ENCODE data around the gene G0S2. TPM values are rescaled to one million over a fixed set of nuclear protein-coding genes. Genes with fewer than 3 reads are reported as not detected.

Gene G0S2, protein sequence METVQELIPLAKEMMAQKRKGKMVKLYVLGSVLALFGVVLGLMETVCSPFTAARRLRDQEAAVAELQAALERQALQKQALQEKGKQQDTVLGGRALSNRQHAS
- 100 to 1,000 TPM in 1 of 2 donors, 1 to 10 TPM in 1; 9.6 to 185 TPM for total RNA-seq
- 100 to 1,000 TPM; 146 to 347 TPM for polyA plus RNA-seq

DNA sequence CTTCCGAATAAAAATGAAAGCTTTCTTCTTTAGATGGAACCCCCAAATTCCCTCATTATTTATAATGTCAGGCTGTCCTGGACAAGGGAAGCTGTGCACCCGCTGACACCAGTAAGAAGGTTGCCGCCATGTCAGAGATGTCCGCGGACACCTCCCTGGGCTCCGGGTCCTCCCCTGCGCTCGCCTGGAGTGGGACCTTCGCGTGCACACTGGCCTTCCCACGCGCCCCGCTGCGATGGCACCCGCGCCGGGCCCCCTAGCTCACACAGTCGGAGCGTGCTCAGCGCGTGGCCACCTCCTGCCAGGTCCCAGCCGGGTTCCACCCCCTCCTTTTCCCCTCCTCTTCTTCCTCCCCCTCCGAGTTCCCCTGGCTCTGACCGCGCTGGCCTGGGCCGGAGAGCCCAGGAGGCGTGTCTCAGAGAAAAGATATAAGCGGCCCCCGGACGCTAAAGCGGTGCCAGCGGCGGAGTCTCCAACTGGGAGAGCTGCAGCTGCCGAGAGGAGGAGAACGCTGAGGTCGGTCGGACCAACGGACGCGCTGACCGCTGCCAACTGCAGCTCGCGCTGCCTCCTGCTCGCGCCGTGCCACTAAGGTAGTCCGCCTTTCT, at the start of gene G0S2:
Gene G0S2 (plus strand): TSS at position 456 of the 608 bp plus-strand sequence. CDS start 273 bp downstream, outside the sequence.
- Histone ChIP-seq H3K27me3 (ENCODE audit: control insufficient read depth in 4 of 4, insufficient read depth in 4 of 4, low read length in 3 of 4) (no peaks in the 10 kb centered on the region), H3K27ac (ENCODE audit: low read depth in 1 of 2, low read length in 2 of 2) (peak within 1 kb of the TSS; percentile 72 to 94), H3K9ac (ENCODE audit: low read depth in 1 of 2, low read length in 2 of 2) (peak within 1 kb of the TSS; percentile 61 to 77), H3K4me1 (ENCODE audit: control insufficient read depth in 4 of 4, insufficient read depth in 4 of 4, low read length in 3 of 4) (peaks cover 11 to 65% (median 32%) of the 10 kb centered on the region in 4 donors), H3K4me3 (ENCODE audit: low read depth in 1 of 3, low read length in 3 of 3) (peak within 1 kb of the TSS; percentile 65 to 82 (median 78)), H3K9me3 (ENCODE audit: control insufficient read depth in 4 of 4, low read length in 3 of 4) (no peaks in the 10 kb centered on the region), H3K36me3 (ENCODE audit: control insufficient read depth in 4 of 4, insufficient read depth in 3 of 4, low read depth in 1 of 4, low read length in 3 of 4) (no peaks in the 10 kb centered on the region)
- peak; percentile 56 for DNase-seq (ENCODE audit: low spot score)
- WGBS: 4% methylated on average over 47 of the region's 47 CpGs
- TF ChIP-seq YY1 (IDR thresholded peaks at IDR 0.05): no peak
- TF ChIP-seq FOXA1 (IDR thresholded peaks at IDR 0.05): peak; percentile 44
- peak in 1 of 2 donors; percentile 41 for TF ChIP-seq JUND (IDR thresholded peaks at IDR 0.05)
- peak; percentile 79 to 90 for TF ChIP-seq EGR1 (IDR thresholded peaks at IDR 0.05; ENCODE audit: low read depth in 2 of 2)
- TF ChIP-seq, protein P1, sequence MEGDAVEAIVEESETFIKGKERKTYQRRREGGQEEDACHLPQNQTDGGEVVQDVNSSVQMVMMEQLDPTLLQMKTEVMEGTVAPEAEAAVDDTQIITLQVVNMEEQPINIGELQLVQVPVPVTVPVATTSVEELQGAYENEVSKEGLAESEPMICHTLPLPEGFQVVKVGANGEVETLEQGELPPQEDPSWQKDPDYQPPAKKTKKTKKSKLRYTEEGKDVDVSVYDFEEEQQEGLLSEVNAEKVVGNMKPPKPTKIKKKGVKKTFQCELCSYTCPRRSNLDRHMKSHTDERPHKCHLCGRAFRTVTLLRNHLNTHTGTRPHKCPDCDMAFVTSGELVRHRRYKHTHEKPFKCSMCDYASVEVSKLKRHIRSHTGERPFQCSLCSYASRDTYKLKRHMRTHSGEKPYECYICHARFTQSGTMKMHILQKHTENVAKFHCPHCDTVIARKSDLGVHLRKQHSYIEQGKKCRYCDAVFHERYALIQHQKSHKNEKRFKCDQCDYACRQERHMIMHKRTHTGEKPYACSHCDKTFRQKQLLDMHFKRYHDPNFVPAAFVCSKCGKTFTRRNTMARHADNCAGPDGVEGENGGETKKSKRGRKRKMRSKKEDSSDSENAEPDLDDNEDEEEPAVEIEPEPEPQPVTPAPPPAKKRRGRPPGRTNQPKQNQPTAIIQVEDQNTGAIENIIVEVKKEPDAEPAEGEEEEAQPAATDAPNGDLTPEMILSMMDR (IDR thresholded peaks at IDR 0.05; ENCODE audit: low read depth, low read length, missing input control): peak; percentile 5
- peak; percentile 73 to 80 for TF ChIP-seq RXRA (IDR thresholded peaks at IDR 0.05)
- no peak for TF ChIP-seq FOXA2 (IDR thresholded peaks at IDR 0.05)
- peak; percentile 40 to 63 for TF ChIP-seq RAD21 (IDR thresholded peaks at IDR 0.05)
- TF ChIP-seq NR2F2 (IDR thresholded peaks at IDR 0.05): peak; percentile 23
- TF ChIP-seq, protein P2, sequence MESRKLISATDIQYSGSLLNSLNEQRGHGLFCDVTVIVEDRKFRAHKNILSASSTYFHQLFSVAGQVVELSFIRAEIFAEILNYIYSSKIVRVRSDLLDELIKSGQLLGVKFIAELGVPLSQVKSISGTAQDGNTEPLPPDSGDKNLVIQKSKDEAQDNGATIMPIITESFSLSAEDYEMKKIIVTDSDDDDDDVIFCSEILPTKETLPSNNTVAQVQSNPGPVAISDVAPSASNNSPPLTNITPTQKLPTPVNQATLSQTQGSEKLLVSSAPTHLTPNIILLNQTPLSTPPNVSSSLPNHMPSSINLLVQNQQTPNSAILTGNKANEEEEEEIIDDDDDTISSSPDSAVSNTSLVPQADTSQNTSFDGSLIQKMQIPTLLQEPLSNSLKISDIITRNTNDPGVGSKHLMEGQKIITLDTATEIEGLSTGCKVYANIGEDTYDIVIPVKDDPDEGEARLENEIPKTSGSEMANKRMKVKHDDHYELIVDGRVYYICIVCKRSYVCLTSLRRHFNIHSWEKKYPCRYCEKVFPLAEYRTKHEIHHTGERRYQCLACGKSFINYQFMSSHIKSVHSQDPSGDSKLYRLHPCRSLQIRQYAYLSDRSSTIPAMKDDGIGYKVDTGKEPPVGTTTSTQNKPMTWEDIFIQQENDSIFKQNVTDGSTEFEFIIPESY (IDR thresholded peaks at IDR 0.05): peak; percentile 15
- TF ChIP-seq, protein P3, sequence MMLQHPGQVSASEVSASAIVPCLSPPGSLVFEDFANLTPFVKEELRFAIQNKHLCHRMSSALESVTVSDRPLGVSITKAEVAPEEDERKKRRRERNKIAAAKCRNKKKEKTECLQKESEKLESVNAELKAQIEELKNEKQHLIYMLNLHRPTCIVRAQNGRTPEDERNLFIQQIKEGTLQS (IDR thresholded peaks at IDR 0.05): no peak
- TF ChIP-seq, protein P4, sequence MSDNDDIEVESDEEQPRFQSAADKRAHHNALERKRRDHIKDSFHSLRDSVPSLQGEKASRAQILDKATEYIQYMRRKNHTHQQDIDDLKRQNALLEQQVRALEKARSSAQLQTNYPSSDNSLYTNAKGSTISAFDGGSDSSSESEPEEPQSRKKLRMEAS (IDR thresholded peaks at IDR 0.05): peak; percentile 81
- TF ChIP-seq SP1 (IDR thresholded peaks at IDR 0.05): peak; percentile 78
- TF ChIP-seq HNF4A (conservative IDR thresholded peaks at IDR 0.05): peak; percentile 58 to 71
- no peak for TF ChIP-seq HNF4G (IDR thresholded peaks at IDR 0.05)
- TF ChIP-seq, protein P5, sequence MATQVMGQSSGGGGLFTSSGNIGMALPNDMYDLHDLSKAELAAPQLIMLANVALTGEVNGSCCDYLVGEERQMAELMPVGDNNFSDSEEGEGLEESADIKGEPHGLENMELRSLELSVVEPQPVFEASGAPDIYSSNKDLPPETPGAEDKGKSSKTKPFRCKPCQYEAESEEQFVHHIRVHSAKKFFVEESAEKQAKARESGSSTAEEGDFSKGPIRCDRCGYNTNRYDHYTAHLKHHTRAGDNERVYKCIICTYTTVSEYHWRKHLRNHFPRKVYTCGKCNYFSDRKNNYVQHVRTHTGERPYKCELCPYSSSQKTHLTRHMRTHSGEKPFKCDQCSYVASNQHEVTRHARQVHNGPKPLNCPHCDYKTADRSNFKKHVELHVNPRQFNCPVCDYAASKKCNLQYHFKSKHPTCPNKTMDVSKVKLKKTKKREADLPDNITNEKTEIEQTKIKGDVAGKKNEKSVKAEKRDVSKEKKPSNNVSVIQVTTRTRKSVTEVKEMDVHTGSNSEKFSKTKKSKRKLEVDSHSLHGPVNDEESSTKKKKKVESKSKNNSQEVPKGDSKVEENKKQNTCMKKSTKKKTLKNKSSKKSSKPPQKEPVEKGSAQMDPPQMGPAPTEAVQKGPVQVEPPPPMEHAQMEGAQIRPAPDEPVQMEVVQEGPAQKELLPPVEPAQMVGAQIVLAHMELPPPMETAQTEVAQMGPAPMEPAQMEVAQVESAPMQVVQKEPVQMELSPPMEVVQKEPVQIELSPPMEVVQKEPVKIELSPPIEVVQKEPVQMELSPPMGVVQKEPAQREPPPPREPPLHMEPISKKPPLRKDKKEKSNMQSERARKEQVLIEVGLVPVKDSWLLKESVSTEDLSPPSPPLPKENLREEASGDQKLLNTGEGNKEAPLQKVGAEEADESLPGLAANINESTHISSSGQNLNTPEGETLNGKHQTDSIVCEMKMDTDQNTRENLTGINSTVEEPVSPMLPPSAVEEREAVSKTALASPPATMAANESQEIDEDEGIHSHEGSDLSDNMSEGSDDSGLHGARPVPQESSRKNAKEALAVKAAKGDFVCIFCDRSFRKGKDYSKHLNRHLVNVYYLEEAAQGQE (IDR thresholded peaks at IDR 0.05): peak; percentile 94
- peak; percentile 97 for TF ChIP-seq TAF1 (conservative IDR thresholded peaks at IDR 0.05)
- TF ChIP-seq GABPA (IDR thresholded peaks at IDR 0.05 in 1 of 2, conservative IDR thresholded peaks at IDR 0.05 in 1 of 2): no peak
